Stimulated activated naive CD8-positive, alpha-beta T cell treated with anti-CD3 and anti-CD28 coated beads, Interleukin-15, amount 100 ng/mL, for 72 hours (primary cell): Measurements from ENCODE around the gene SLC66A1.

Source experiments
- ATAC-seq: fragments of 150-1000 bp; cut with Tn5 transposase; 2 replicates; pipeline ENCODE4 v1.10.0; 2021; ENCODE audit warnings: mild to moderate bottlenecking, moderate library complexity
- DNase-seq, 2 donors: peaks; one replicate each; pipeline ENCODE4 v3.0.0; 2021 to 2022
- H3K27ac Mint-ChIP-seq, 2 donors: one replicate each; pipeline ENCODE4 v1.8.0; 2022; ENCODE audit warnings: mild to moderate bottlenecking in 2 of 2, mixed read lengths in 2 of 2, moderate library complexity in 2 of 2
- H3K27me3 Mint-ChIP-seq: one replicate; pipeline ENCODE4 v1.8.0; 2022; ENCODE audit warnings: mixed read lengths
- H3K4me1 Mint-ChIP-seq: one replicate; pipeline ENCODE4 v1.8.0; 2022; ENCODE audit warnings: mild to moderate bottlenecking, mixed read lengths
- H3K4me3 Mint-ChIP-seq, 2 donors: one replicate each; pipeline ENCODE4 v1.8.0; 2022; ENCODE audit warnings: mild to moderate bottlenecking in 2 of 2, mixed read lengths in 2 of 2, moderate library complexity in 1 of 2
- H3K9me3 Mint-ChIP-seq, 2 donors: one replicate each; pipeline ENCODE4 v1.8.0; 2022; ENCODE audit warnings: mixed read lengths in 2 of 2

The SLC66A1 gene

DNA sequence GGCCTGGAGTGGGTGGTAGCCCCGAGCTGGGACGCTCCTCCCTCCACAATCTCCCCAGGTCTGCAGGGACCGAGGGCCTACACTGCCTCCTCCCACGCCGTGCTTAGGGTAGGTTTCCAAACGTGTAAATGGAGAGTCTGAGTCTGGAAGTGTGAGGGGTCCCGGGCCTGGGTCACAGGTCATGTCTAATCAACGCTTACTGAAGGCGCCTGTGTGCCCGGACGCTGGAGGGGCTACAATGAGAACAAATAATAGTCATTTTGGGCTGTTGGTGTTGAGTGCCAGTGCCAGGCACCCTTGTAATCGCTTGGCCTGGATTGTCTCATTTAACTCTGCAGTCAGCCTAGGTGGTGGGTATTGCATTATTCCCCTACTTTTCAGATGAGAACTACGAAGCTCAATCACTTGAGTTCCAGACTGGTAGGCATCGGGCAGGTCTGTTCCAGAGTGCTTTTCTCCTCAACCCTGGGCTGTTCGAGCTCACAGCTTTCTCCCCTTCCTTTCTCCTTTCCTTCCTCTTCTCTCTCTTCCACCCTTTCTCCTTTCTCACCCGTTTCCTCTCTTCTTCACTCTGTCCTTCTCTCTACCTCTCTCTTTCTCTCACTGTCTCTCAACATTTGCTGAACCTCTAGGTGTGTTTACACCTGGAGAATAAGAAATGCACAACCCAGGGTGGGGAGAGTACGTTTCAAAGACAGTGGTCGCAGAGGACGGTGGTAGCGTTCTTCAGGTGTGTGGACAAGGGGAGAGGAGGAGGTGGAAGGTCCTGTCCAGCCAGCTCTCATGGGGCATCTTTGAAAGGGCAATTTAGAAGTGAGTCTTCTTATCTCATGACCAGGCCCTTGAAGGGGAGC lies 883 bp downstream of the SLC66A1 start:
- H3K9me3 Mint-ChIP-seq = no peaks in the 10 kb centered on the region
- DNase-seq (no peak), ATAC-seq (peak; percentile 48)
- no peaks in the 10 kb centered on the region for H3K27me3 Mint-ChIP-seq
- peak overlapping the region; percentile 54 to 79 for H3K27ac Mint-ChIP-seq
- peaks cover 54% of the 10 kb centered on the region for H3K4me1 Mint-ChIP-seq
- H3K4me3 Mint-ChIP-seq = peak overlapping the region; percentile 86 to 89

DNA sequence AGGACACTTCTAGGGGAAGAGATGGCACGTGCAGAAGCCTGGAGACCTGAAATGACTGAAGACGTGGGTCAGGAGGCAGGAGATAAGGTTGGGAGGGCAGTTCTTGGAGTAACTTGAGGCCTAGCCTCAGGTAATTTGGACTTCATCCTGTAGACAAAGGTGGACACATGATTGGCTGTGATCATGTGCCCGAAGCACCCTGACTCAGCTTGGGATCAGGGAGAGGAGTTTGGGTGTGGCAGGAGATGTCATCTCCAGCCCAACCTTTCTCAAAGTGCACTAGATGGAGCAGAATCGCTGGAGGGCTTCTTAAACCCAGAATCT lies 1.5 kb downstream of the SLC66A1 start:
- Mint-ChIP-seq H3K4me1 (peaks cover 54% of the 10 kb centered on the region), H3K9me3 (no peaks in the 10 kb centered on the region), H3K27me3 (no peaks in the 10 kb centered on the region), H3K4me3 (peak overlapping the region in 1 of 2 donors; percentile 89), H3K27ac (no peak overlapping the region)
- DNase-seq (no peak), ATAC-seq (no peak)

DNA sequence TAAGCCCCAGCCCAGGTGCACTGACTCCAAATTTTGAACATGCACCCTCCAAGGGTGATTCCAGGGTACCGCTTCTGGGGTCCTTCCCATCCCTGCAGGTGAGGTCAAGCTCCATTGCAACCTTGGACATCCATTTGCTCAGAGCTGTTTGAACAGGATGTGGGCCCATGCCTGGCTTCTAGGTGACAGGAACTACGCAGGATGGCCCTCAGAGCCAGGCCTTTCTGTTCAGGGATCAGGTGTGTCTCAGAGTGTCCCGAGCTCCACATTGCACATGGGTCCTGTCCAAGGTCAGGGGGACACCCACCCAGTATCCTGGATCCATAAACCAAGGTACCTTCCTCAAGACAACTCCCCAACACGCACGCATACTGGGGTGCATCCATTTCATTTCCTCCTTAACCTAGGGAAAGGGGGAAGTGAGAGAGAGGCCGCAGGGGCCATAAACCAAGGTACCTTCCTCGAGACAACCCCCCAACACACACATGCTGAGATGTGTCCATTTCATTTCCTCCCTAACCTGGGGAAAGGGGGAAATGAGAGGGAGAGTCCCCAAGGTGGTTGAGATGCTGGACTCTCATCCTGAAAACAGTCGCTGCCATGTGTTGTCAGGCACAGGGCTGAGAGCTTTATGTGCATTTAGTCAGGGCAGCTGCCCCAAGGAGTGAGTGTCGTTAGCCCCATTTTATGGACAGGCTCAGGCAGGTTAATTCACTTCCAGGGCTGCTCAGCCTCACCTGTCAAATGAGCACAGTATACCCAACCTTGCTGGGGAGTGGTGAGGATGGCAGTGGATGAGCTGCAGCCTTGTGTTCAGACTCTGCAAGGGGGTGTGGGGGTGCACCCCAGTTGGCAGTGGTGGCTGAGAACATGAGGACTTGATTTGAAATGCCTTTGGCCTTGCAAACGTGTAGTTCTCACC lies 2.1 kb downstream of the SLC66A1 start:
- Mint-ChIP-seq H3K4me3 (no peak overlapping the region), H3K27ac (no peak overlapping the region)

DNA sequence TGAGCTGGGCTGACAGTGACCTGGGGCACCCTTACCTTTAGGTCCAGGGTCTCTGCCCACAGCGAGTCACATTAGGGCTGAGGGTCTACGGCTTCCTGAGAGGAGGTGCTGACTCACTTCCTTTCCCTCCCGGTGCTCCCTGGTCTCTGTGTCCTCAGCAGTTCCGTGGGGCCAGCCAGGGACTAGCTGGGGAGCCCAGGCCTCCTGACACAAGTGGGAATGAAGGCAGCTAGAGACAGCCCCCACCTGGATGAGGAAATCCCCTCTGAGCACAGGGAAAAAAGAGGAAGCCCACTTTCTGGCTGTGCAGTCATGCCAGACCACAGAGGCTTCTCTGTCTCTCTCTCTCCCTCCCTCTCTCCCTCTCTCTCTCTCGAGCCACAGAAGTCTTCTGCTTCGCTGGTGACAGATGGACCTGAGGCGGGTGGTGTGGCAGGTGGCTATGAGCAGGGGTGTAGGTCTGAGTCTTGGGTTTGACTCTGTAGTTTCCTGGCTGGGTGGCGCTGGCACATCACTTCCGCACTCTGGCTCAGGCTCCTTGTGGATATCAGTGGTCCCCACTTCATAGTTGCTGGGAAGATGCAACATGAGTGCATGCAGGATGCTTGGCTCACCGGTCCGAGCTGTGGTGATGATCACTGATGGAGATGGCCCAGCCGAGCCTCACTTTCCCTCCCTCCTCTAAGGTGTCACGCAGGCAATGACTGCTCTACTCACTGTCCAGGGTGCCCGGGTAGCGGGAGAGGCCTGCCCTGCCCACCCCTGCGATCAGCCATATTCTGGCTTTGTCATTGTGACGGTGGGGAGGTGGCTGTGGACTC lies 3.5 kb downstream of the SLC66A1 start:
- peaks cover 50% of the 10 kb centered on the region for H3K4me1 Mint-ChIP-seq
- DNase-seq (no peak), ATAC-seq (no peak)
- peak overlapping the region in 1 of 2 donors; percentile 47 for H3K4me3 Mint-ChIP-seq
- H3K27ac Mint-ChIP-seq = peak overlapping the region; percentile 66 to 90
- no peaks in the 10 kb centered on the region for H3K27me3 Mint-ChIP-seq
- H3K9me3 Mint-ChIP-seq = no peaks in the 10 kb centered on the region

More for the DNA sequence above, 2.1 kb downstream of the SLC66A1 start:
- DNase-seq (no peak), ATAC-seq (no peak)
- H3K27me3 Mint-ChIP-seq = no peaks in the 10 kb centered on the region
- no peaks in the 10 kb centered on the region for H3K9me3 Mint-ChIP-seq
- peaks cover 54% of the 10 kb centered on the region for H3K4me1 Mint-ChIP-seq

DNA sequence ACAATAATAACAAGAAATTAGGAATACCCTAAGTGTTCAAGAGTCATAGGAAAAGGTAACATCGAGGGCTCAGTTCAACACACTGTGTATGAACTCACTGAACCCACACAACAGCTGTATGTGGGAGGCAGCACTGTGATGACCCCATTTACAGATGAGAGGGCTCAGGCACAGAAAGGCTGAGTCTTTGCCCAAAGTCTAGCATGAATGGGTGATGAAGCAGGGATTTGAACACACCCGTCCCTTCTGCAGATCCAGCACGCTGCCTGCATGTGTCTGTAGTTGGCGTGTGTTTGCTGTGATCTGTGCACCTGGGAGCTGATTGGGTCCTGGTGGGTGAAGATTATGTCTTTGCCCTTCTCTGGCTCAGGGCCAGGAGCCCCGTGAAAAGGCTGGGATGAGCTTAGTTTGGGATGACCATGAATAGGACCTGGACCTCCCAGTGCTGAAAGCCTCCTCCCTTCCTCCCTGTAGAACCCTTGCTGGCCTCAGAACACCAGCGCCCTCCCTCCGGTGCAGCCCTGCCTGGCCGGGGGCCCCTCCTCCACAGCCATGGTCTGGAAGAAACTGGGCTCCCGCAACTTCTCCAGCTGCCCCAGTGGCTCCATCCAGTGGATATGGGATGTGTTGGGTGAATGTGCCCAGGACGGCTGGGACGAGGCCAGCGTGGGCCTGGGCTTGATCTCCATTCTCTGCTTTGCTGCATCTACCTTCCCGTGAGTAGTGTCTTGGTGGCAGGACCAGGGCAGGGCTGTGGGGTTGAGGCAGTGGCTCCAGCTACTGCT lies 5.2 kb downstream of the SLC66A1 start:
- no peak overlapping the region for H3K4me3 Mint-ChIP-seq
- ATAC-seq (no peak), DNase-seq (no peak)
- H3K27ac Mint-ChIP-seq = no peak overlapping the region
- H3K4me1 Mint-ChIP-seq = peaks cover 41% of the 10 kb centered on the region
- no peaks in the 10 kb centered on the region for H3K9me3 Mint-ChIP-seq
- H3K27me3 Mint-ChIP-seq = no peaks in the 10 kb centered on the region

DNA sequence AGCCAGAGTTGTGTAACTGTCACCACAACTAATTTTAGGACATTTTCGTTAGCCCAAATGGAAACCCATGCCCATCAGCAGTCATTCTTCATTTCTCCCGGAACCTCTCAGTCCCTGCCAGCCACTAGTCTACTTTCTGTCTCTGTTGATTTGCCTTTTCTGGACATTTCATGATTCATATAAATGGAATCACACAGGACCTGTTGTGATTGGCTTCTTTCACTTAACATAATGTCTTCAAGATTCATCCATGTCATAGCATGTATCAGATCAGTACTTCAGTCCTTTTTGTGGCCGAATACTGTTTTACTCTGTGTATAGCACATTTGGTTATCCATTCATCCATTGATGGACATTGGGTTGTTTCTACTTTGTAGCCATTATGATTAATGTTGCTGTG lies 7.1 kb downstream of the SLC66A1 start:
- H3K27ac Mint-ChIP-seq = no peak overlapping the region
- H3K9me3 Mint-ChIP-seq = no peaks in the 10 kb centered on the region
- no peak for ATAC-seq
- no peaks in the 10 kb centered on the region for H3K27me3 Mint-ChIP-seq
- peaks cover 25% of the 10 kb centered on the region for H3K4me1 Mint-ChIP-seq
- no peak overlapping the region for H3K4me3 Mint-ChIP-seq
- no peak for DNase-seq

DNA sequence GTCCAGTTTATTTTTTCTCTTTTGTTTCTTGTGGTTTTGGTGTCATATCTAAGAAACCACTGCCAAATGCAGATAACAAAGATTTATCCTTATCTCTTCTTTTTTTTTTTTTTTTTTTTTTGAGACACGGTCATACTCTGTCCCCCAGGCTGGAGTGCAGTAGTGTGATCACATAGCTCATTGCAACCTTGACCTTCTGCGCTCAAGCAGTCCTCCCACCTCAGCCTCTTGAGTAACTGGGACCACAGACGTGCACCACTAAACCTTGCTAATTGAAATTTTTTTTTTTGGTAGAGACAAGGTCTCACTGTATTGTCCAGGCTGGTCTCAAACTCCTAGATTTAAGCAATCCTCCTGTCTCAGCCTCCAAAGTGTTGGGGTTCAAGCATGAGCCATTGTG lies 8.9 kb downstream of the SLC66A1 start:
- DNase-seq (no peak), ATAC-seq (no peak)
- Mint-ChIP-seq H3K27me3 (no peaks in the 10 kb centered on the region), H3K4me1 (peaks cover 10% of the 10 kb centered on the region), H3K9me3 (no peaks in the 10 kb centered on the region), H3K27ac (no peak overlapping the region), H3K4me3 (no peak overlapping the region)

DNA sequence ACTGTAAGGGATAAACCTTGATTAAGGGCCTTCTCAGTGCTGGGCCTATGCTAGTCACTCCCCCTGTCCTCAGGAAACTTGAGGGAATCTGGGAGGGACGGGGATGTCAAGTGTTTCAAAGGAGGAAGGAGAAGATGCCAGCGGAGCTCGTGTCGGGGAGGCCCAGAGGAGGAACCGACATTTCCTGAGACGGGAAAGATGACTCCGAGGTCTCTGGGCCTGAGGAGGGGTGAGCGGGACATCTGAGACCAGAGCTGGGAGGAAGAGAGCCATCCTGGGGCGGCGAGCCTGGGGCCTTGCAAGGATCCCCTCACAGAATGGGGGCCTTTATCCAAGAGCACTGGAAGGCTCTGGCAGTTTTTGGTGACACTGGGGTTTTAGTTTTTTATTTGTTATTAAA lies 10.4 kb downstream of the SLC66A1 start:
- Mint-ChIP-seq H3K4me3 (no peak overlapping the region), H3K27ac (no peak overlapping the region)
- DNase-seq = no peak

DNA sequence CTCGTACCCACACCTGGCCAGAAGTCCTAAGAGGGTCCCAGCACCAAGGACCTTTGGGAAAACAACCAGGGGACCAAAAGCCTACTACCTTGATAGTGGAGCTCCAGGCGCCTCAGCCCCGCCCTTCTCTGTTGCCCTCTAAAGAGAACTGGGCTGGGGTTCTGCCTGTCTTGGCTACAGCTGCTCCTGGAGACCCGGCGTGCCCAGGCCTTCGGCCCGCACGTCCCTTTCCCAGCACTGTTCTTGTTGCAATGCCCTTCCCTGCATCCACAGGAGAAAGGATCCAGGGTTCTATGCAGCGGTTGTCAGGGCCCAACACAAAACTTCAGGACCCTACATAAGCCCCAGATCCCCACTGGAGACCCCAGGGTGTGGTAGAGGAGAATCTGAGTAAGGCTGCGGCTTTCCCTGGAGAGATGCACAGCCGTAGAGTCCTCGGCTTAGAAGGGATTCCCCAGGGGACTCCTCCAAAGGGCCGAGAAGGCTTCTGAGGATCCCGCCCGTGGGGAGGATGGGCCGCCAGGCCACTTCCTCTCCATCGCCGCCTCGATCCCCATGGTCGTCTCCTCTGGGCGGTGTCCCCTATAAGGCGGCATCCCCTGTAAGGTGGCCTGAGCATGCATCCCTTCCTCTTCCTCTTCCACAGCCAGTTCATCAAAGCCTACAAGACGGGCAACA lies 12.0 kb downstream of the SLC66A1 start:
- Mint-ChIP-seq H3K4me3 (no peak overlapping the region), H3K4me1 (no peaks in the 10 kb centered on the region), H3K27ac (no peak overlapping the region), H3K27me3 (no peaks in the 10 kb centered on the region), H3K9me3 (no peaks in the 10 kb centered on the region)
- DNase-seq (no peak), ATAC-seq (no peak)

More for the DNA sequence above, 10.4 kb downstream of the SLC66A1 start:
- Mint-ChIP-seq H3K9me3 (no peaks in the 10 kb centered on the region), H3K27me3 (no peaks in the 10 kb centered on the region), H3K4me1 (no peaks in the 10 kb centered on the region)
- ATAC-seq = no peak

DNA sequence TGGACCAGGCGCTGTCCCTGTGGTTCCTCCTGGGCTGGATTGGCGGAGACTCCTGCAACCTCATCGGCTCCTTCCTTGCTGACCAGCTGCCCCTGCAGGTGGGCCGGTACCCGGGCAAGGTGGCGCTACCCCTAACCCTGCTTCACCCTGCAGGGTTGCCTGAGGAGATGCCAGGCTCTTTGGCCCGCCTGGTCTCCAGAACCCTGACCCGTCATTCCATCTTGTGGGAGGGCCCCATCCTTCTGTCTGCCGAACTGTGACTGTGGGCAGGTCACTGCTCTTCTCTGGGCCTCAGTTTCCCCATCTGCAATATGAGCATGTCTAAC lies 12.5 kb downstream of the SLC66A1 start:
- Mint-ChIP-seq H3K4me1 (no peaks in the 10 kb centered on the region), H3K27me3 (no peaks in the 10 kb centered on the region), H3K9me3 (no peaks in the 10 kb centered on the region), H3K4me3 (no peak overlapping the region), H3K27ac (no peak overlapping the region)
- ATAC-seq (no peak), DNase-seq (no peak)

DNA sequence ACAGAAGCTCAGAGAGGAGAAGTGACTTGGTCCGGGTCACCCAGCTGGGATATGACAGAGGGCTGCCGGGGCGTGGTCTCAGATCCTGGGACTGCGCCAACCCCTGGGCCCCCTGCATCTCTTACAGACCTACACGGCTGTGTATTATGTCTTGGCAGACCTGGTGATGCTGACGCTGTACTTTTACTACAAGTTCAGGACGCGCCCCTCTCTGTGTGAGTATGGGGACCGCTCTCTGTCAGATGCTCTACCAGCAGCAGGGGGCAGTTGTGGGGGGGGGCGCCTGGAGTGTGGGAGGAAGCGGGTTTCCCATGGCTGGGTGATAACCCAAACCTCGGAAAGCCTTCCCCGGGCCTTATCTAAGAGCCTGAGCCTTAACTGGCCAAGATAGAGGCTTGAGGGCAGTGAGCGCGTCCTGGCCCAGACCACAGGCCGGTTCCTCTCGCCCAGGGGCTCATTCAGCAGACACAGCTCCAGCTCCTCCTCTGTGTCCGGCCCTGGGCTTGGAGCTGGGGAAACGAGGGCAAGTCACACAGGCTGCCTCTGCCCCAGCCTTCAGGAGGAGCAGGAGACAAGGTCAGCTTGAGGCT lies 13.3 kb downstream of the SLC66A1 start:
- DNase-seq = no peak
- no peak overlapping the region for H3K27ac Mint-ChIP-seq
- no peak for ATAC-seq
- no peaks in the 10 kb centered on the region for H3K4me1 Mint-ChIP-seq
- H3K27me3 Mint-ChIP-seq = no peaks in the 10 kb centered on the region
- H3K9me3 Mint-ChIP-seq = no peaks in the 10 kb centered on the region
- H3K4me3 Mint-ChIP-seq = no peak overlapping the region

DNA sequence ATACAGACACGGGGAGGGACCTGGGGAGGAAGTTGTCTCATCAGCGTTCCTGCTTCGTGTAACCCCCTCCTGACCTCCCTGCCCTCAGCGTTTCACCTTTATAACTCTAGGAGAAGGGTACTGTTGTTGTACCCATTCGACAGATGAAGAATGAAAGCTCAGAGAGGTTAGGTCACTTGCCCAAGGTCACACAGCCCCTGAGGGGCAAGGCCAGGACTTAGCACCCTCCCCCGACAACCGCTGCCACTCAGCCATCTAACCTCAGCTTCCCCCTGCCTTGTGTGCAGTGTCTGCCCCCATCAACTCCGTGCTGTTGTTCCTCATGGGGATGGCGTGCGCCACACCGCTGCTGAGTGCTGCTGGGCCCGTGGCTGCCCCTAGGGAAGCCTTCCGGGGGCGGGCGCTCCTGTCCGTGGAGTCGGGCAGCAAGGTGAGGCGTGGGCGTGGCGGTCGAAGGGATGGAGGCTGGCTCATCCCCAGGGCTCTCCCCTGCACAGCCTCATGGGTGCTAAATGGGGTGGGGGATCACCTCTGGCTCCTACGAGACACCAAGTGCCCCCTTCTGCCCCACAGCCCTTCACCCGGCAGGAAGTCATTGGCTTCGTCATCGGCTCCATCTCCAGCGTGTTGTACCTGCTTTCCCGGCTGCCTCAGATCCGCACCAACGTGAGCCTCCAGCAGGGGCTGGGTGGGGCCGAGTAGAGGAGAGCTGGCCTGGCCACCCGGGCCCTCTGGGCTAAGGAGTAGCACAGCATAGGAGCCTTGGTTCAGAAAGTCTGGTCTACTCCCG lies 14.0 kb downstream of the SLC66A1 start:
- no peak for ATAC-seq
- no peak overlapping the region for H3K4me3 Mint-ChIP-seq
- H3K4me1 Mint-ChIP-seq = no peaks in the 10 kb centered on the region
- H3K27me3 Mint-ChIP-seq = no peaks in the 10 kb centered on the region
- H3K27ac Mint-ChIP-seq = peak overlapping the region in 1 of 2 donors; percentile 5
- no peaks in the 10 kb centered on the region for H3K9me3 Mint-ChIP-seq
- no peak for DNase-seq

DNA sequence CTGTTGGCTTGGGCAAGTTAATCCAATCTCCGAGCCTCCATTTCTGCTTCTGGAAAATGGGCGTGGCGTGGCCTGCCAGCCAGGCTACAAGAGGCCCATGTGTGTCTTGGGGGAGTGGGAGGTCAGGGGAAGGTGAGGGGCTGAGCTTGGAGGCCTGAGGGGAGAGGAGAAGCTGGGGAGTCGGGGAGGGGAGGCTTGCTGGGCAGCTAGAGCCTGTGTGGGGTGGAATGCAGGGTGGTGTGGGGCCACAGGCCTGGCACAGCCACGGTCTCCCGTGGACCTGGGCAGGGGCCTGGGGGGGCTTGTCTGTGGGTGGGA lies 14.6 kb downstream of the SLC66A1 start:
- no peaks in the 10 kb centered on the region for H3K9me3 Mint-ChIP-seq
- no peak overlapping the region for H3K4me3 Mint-ChIP-seq
- no peaks in the 10 kb centered on the region for H3K27me3 Mint-ChIP-seq
- ATAC-seq = no peak
- H3K4me1 Mint-ChIP-seq = no peaks in the 10 kb centered on the region
- DNase-seq = no peak
- H3K27ac Mint-ChIP-seq = peak overlapping the region in 1 of 2 donors; percentile 5

DNA sequence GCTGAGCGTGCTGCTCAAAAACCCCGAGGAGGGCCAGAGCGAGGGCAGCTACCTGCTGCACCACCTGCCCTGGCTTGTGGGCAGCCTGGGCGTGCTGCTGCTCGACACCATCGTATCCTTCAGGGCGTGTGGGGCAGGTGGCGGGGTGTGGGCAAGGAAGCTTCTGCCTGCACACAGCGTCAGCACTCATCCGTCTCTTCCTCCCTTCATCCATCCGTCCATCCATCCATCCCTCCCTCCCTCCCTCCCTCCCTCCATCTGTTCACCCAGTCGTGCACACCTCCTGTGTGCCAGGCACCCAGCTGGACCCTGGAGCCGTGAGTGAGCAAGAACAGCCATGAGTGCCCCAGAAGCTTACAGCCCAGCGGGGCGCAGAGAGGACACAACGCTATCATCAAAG lies 15.2 kb downstream of the SLC66A1 start:
- Mint-ChIP-seq H3K4me1 (no peaks in the 10 kb centered on the region), H3K27ac (no peak overlapping the region), H3K9me3 (no peaks in the 10 kb centered on the region), H3K27me3 (no peaks in the 10 kb centered on the region), H3K4me3 (no peak overlapping the region)
- DNase-seq = no peak
- no peak for ATAC-seq
